Keratinocyte (primary cell): ENCODE measurements around the gene TK2.

Experiments
- CTCF ChIP-seq, 3 experiments: IDR thresholded peaks in 1 of 3; conservative IDR thresholded peaks in 1 of 3; optimal IDR thresholded peaks in 1 of 3; 2 replicates in 2 of 3; 3 replicates in 1 of 3; pipeline versions ENCODE3 to v1.5.1; 2011; ENCODE audit warnings: low read length in 3 of 3, mild to moderate bottlenecking in 3 of 3, moderate library complexity in 2 of 3, control low read depth in 1 of 3, inconsistent platforms in 1 of 3; ENCODE audit not compliant: insufficient read depth in 2 of 3; ENCODE audit errors: extremely low read depth in 1 of 3
- EZH2 ChIP-seq: IDR thresholded peaks from one replicate; pipeline ENCODE4 v1.6.1; 2012; ENCODE audit warnings: inconsistent platforms, mild to moderate bottlenecking, low read length, moderate library complexity

GRCh38 chr16:66553223-66553622 lies 3.3 kb upstream of the TK2 start:
- no peak for TF ChIP-seq CTCF (optimal IDR thresholded peaks at IDR 0.05 in 1 of 3, IDR thresholded peaks at IDR 0.05 in 1 of 3, conservative IDR thresholded peaks at IDR 0.05 in 1 of 3; ENCODE audit: extremely low read depth in 1 of 3, insufficient read depth in 2 of 3, low read length in 3 of 3)
- TF ChIP-seq EZH2 = no peak
